GM12878 (cell line): ENCODE results near the gene TIAM1. TPM values are rescaled to one million over a fixed set of nuclear protein-coding genes. Genes with fewer than 3 reads are reported as not detected.
A peak's percentile ranks its signal among the peaks of the same experiment; 100 is the strongest.

ENCODE experiments used
- CUX1 ChIP-seq: IDR thresholded peaks from 2 replicates; pipeline ENCODE4 v1.6.1; 2012; ENCODE audit warnings: improper control_type of control experiment, low read depth, low read length; ENCODE audit not compliant: insufficient replicate concordance
- E2F8 ChIP-seq: fragments of 450-650 bp; IDR thresholded peaks from 2 replicates; pipeline ENCODE4 v1.6.1; 2018; ENCODE audit warnings: mild to moderate bottlenecking, low read depth, moderate library complexity; ENCODE audit not compliant: partially characterized antibody
- EZH2 ChIP-seq: IDR thresholded peaks from 2 replicates; pipeline ENCODE4 v1.6.1; 2012; ENCODE audit warnings: low read depth, mild to moderate bottlenecking, control low read depth, inconsistent platforms, low read length, borderline replicate concordance; ENCODE audit not compliant: control insufficient read depth
- JUNB ChIP-seq: IDR thresholded peaks from 2 replicates; pipeline ENCODE4 v1.6.1; 2016; ENCODE audit warnings: antibody characterized with exemption, mild to moderate bottlenecking
- MTA2 ChIP-seq: fragments of 450-650 bp; IDR thresholded peaks from 2 replicates; pipeline ENCODE4 v1.6.1; 2016; ENCODE audit warnings: low read depth, mild to moderate bottlenecking, moderate library complexity
- MXI1 ChIP-seq: fragments of 150-350 bp; IDR thresholded peaks from 2 replicates; pipeline ENCODE4 v1.6.1; 2011; ENCODE audit warnings: low read depth, mild to moderate bottlenecking, inconsistent platforms, low read length, improper control_type of control experiment
- NFIC ChIP-seq: IDR thresholded peaks from 2 replicates; pipeline ENCODE4 v1.6.1; 2012; ENCODE audit warnings: low read depth, mild to moderate bottlenecking, inconsistent platforms, low read length, moderate library complexity
- PAX5 ChIP-seq: IDR thresholded peaks from 2 replicates; pipeline ENCODE4 v1.6.1; 2011; ENCODE audit warnings: low read depth, low read length, borderline replicate concordance
- RB1 ChIP-seq: fragments of 450-650 bp; formaldehyde crosslinking; IDR thresholded peaks from 2 replicates; pipeline ENCODE4 v1.6.1; 2017; ENCODE audit warnings: mild to moderate bottlenecking, borderline replicate concordance
- RFX5 ChIP-seq: IDR thresholded peaks from 2 replicates; pipeline ENCODE4 v1.6.1; 2011; ENCODE audit warnings: low read depth, low read length, improper control_type of control experiment
- SP1 ChIP-seq: IDR thresholded peaks from one replicate; pipeline ENCODE4 v1.6.1; 2011; ENCODE audit warnings: low read depth, low read length
- SPI1 ChIP-seq: IDR thresholded peaks from 2 replicates; pipeline ENCODE4 v1.6.1; 2011; ENCODE audit warnings: low read depth, mild to moderate bottlenecking, low read length, moderate library complexity, borderline replicate concordance; ENCODE audit not compliant: insufficient read depth
- SUPT20H ChIP-seq: IDR thresholded peaks from 2 replicates; pipeline ENCODE4 v1.6.1; 2011; ENCODE audit warnings: low read depth, mild to moderate bottlenecking, low read length, moderate library complexity, borderline replicate concordance; ENCODE audit not compliant: control insufficient read depth
- TARDBP ChIP-seq: IDR thresholded peaks from 2 replicates; pipeline ENCODE4 v1.6.1; 2016; ENCODE audit warnings: borderline replicate concordance
- ZBTB40 ChIP-seq: fragments of 450-650 bp; IDR thresholded peaks from 2 replicates; pipeline ENCODE4 v1.6.1; 2016; ENCODE audit warnings: mild to moderate bottlenecking, moderate library complexity, borderline replicate concordance
- ZNF622 ChIP-seq: fragments of 450-650 bp; IDR thresholded peaks from 2 replicates; pipeline ENCODE4 v1.6.1; 2017; ENCODE audit warnings: mild to moderate bottlenecking, inconsistent platforms
- polyA plus RNA-seq, 11 experiments: library from polyadenylated mRNA; depleted of rRNA in 4 of 11; unstranded in 6 of 11; stranded (reverse) in 5 of 11; fragments of >200 nt; fragmentation: Nextera tagmentation in 4 of 11; fragmentation: Illumina TruSeq in 1 of 11; extraction: Ambion mirVana in 4 of 11; extraction: Trizol in 1 of 11; gene quantifications; 1 replicate in 1 of 11; 2 replicates in 10 of 11; pipeline versions ENCODE4 v1.2.1 to v1.2.3, GENCODE V29; 2011 to 2016; ENCODE audit warnings: inconsistent platforms in 2 of 11, missing spikeins in 2 of 11, low read depth in 1 of 11
- total RNA-seq, 4 experiments: library from RNA; depleted of rRNA in 3 of 4; stranded (reverse); fragments of >200 nt in 3 of 4; fragmentation: Illumina TruSeq in 1 of 4; extraction: Trizol in 1 of 4; gene quantifications; 2 replicates each; pipeline versions ENCODE4 v1.2.1 to v1.2.3, GENCODE V29; 2013 to 2021

The TIAM1 gene
- total and polyA plus RNA-seq, 10 of the 15 experiments (the other 5 are each of a cell fraction or from before 2014, with no cell fraction given) = 0.31 to 35.9 (median 0.78) TPM

GRCh38 chr21:31218830-31219608 is 125.0 kb downstream of the TIAM1 start (continued):
- TF ChIP-seq CUX1 = no peak
- TF ChIP-seq TARDBP = no peak
- no peak for TF ChIP-seq RFX5
- TF ChIP-seq RB1 = no peak
- no peak for TF ChIP-seq PAX5
- no peak for TF ChIP-seq E2F8
- TF ChIP-seq ZNF622 = no peak
- TF ChIP-seq NFIC = no peak
- TF ChIP-seq MXI1 = 0 out of 2 replicates have a peak, but pooled peaks have one; percentile 41
- TF ChIP-seq EZH2 = no peak
- TF ChIP-seq SP1 = no peak
- no peak for TF ChIP-seq SPI1
- TF ChIP-seq ZBTB40 = no peak
- TF ChIP-seq MTA2 = peak; percentile 31; the same call in 1 of the 2 replicates
- no peak for TF ChIP-seq SUPT20H
- TF ChIP-seq JUNB = no peak
